PFSK-1 (cell line): ENCODE measurements around the gene CBLN1.

Experiments
- FOXP2 ChIP-seq: optimal IDR thresholded peaks from 2 replicates; pipeline ENCODE3; 2011; ENCODE audit warnings: borderline replicate concordance, control low read depth, inconsistent platforms; ENCODE audit not compliant: insufficient read depth; ENCODE audit errors: extremely low read length, extremely low read depth
- POLR2AphosphoS5 ChIP-seq: IDR thresholded peaks from 2 replicates; pipeline ENCODE4 v1.6.1; 2012; ENCODE audit warnings: low read depth, mild to moderate bottlenecking, control low read depth, low read length, moderate library complexity
- REST ChIP-seq, 2 experiments: IDR thresholded peaks; 2 replicates each; pipeline versions ENCODE4 v1.6.1 to v1.8.0; 2011 to 2012; ENCODE audit warnings: low read depth in 2 of 2, low read length in 2 of 2, control low read depth in 1 of 2, inconsistent platforms in 1 of 2, mild to moderate bottlenecking in 1 of 2, moderate library complexity in 1 of 2; ENCODE audit not compliant: insufficient read depth in 1 of 2
- SIN3A ChIP-seq: IDR thresholded peaks from 2 replicates; pipeline ENCODE4 v1.6.1; 2012; ENCODE audit warnings: mild to moderate bottlenecking, low read length, moderate library complexity, borderline replicate concordance; ENCODE audit not compliant: insufficient read depth
- TAF1 ChIP-seq: IDR thresholded peaks from 2 replicates; pipeline ENCODE4 v1.6.1; 2012; ENCODE audit warnings: low read length, control low read depth, borderline replicate concordance; ENCODE audit not compliant: insufficient read depth

Gene CBLN1

GRCh38 chr16:49260956-49261530, 20.6 kb downstream of the CBLN1 start:
- TF ChIP-seq FOXP2, result no peak
- no peak for TF ChIP-seq POLR2AphosphoS5
- no peak for TF ChIP-seq SIN3A
- TF ChIP-seq TAF1, result no peak
- TF ChIP-seq REST (IDR thresholded peaks at IDR 0.05; ENCODE audit: insufficient read depth in 1 of 2, low read depth in 2 of 2, low read length in 2 of 2), result no peak

DNA sequence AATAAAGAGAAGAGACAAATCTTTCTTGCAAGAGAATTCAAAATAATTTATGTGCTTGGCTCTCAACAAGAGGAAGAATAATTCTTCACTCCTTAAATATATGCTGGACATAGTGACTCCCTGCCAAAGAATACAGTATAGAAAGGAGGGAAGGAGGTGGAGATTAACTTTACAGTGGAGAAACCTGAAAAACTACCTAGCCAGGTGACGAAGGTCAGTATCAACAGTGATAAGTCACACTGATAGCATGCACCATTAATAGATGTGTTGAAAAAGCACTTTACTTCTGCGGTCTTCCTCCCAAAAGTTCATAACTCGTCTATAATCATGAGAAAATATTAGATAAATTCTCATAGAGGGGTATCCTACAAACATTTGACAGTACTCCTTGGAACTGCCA, 21.4 kb downstream of the CBLN1 start:
- TF ChIP-seq REST (IDR thresholded peaks at IDR 0.05; ENCODE audit: insufficient read depth in 1 of 2, low read depth in 2 of 2, low read length in 2 of 2) (no peak), POLR2AphosphoS5 (no peak), SIN3A (no peak), TAF1 (no peak), FOXP2 (no peak)

GRCh38 chr16:49259330-49259729, 22.3 kb downstream of the CBLN1 start:
- TF ChIP-seq SIN3A (no peak), TAF1 (no peak), REST (IDR thresholded peaks at IDR 0.05; ENCODE audit: insufficient read depth in 1 of 2, low read depth in 2 of 2, low read length in 2 of 2) (no peak), FOXP2 (no peak)

- no peak for TF ChIP-seq POLR2AphosphoS5
- no peak for TF ChIP-seq FOXP2
- TF ChIP-seq TAF1, result no peak
- TF ChIP-seq REST (IDR thresholded peaks at IDR 0.05; ENCODE audit: insufficient read depth in 1 of 2, low read depth in 2 of 2, low read length in 2 of 2), result no peak
Observed at GRCh38 chr16:49250689-49251088, 30.9 kb downstream of the CBLN1 start.

DNA sequence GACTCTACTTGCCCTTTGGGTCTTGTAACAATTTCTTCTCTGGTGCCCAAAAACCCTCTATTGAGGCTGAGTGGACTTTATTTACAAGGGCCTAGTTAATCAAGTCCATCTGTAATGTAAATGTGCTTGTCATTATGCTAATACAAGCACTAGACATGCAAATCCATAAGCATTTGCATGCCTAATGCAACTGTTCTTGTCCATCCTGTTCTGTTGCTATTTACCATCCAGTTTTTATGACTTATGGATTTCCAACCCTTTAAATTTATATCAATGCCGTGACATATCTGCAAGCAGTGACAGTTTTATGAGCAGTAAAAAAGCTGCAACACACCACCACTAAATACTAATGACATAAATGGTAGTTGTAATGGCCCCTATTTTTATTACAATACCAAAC, 33.4 kb downstream of the CBLN1 start:
- TF ChIP-seq REST (IDR thresholded peaks at IDR 0.05; ENCODE audit: insufficient read depth in 1 of 2, low read depth in 2 of 2, low read length in 2 of 2) (no peak), TAF1 (no peak), SIN3A (no peak), FOXP2 (no peak), POLR2AphosphoS5 (no peak)
